ENCODE results near the gene ADGRD2. TPM values are rescaled to one million over a fixed set of nuclear protein-coding genes. Genes with fewer than 3 reads are reported as not detected.

ADGRD2 gene
- total RNA-seq, 2 donors from 2014 or later: not detected

GRCh38 chr9:124457887-124458431 is 7.7 kb downstream of the ADGRD2 start:
- Histone ChIP-seq H3K4me3 (no peak overlapping the region), H3K9ac (ENCODE audit: low read depth in 2 of 2, low read length in 2 of 2) (no peak overlapping the region), H3K4me1 (no peaks in the 10 kb centered on the region), H3K27me3 (peaks cover 6% of the 10 kb centered on the region), H3K9me3 (no peaks in the 10 kb centered on the region), H3K27ac (no peak overlapping the region), H3K36me3 (no peaks in the 10 kb centered on the region)
- no peak for DNase-seq
- intact Hi-C loops (cut with DNase I): no loop called here
- no peak for TF ChIP-seq CTCF (IDR thresholded peaks at IDR 0.05)

GRCh38 chr9:124458441-124458840 is 8.2 kb downstream of the ADGRD2 start:
- Histone ChIP-seq H3K36me3 (no peaks in the 10 kb centered on the region), H3K9ac (ENCODE audit: low read depth in 2 of 2, low read length in 2 of 2) (no peak overlapping the region), H3K27me3 (peaks cover 2% of the 10 kb centered on the region), H3K27ac (no peak overlapping the region), H3K4me1 (no peaks in the 10 kb centered on the region), H3K9me3 (no peaks in the 10 kb centered on the region), H3K4me3 (no peak overlapping the region)
- intact Hi-C loops (cut with DNase I): no loop called here
- no peak for DNase-seq
- no peak for TF ChIP-seq CTCF (IDR thresholded peaks at IDR 0.05)

GRCh38 chr9:124462739-124463138 is 12.5 kb downstream of the ADGRD2 start:
- Histone ChIP-seq H3K9ac (ENCODE audit: low read depth in 2 of 2, low read length in 2 of 2) (no peak overlapping the region), H3K27ac (no peak overlapping the region), H3K27me3 (no peaks in the 10 kb centered on the region), H3K4me3 (no peak overlapping the region), H3K36me3 (no peaks in the 10 kb centered on the region), H3K4me1 (no peaks in the 10 kb centered on the region), H3K9me3 (no peaks in the 10 kb centered on the region)
- intact Hi-C loops (cut with DNase I): no loop called here
- TF ChIP-seq CTCF (IDR thresholded peaks at IDR 0.05): no peak
- DNase-seq: no peak

GRCh38 chr9:124465736-124466135 is 15.5 kb downstream of the ADGRD2 start:
- TF ChIP-seq CTCF (IDR thresholded peaks at IDR 0.05): no peak
- no peak for DNase-seq
- intact Hi-C loops (cut with DNase I): no loop called here
- Histone ChIP-seq H3K4me1 (no peaks in the 10 kb centered on the region), H3K27me3 (no peaks in the 10 kb centered on the region), H3K9ac (ENCODE audit: low read depth in 2 of 2, low read length in 2 of 2) (no peak overlapping the region), H3K36me3 (no peaks in the 10 kb centered on the region), H3K4me3 (no peak overlapping the region), H3K9me3 (no peaks in the 10 kb centered on the region), H3K27ac (no peak overlapping the region)

GRCh38 chr9:124467410-124468060 is 17.3 kb downstream of the ADGRD2 start:
- no peak overlapping the region for H3K27ac ChIP-seq
- no peaks in the 10 kb centered on the region for H3K4me1 ChIP-seq
- no peak overlapping the region for H3K9ac ChIP-seq (ENCODE audit: low read depth in 2 of 2, low read length in 2 of 2)
- H3K27me3 ChIP-seq: no peaks in the 10 kb centered on the region
- H3K4me3 ChIP-seq: no peak overlapping the region
- TF ChIP-seq CTCF (IDR thresholded peaks at IDR 0.05): no peak
- no peak for DNase-seq
- intact Hi-C loops (cut with DNase I): no loop called here
- H3K9me3 ChIP-seq: no peaks in the 10 kb centered on the region
- no peaks in the 10 kb centered on the region for H3K36me3 ChIP-seq

All from colonic mucosa (tissue), 4 donors.